HG03025 (cell line): ENCODE results near the gene AHCY.
"Not testable (repeated sequence)": the region's sequence is repeated elsewhere in the genome, so short reads cannot be mapped to it uniquely, and the experiment has no call there.

Experiments
- ATAC-seq: cut with Tn5 transposase; IDR thresholded peaks from one replicate; pipeline ENCODE4 v1.9.1; 2021; ENCODE audit warnings: mild to moderate bottlenecking, moderate library complexity; ENCODE audit not compliant: unreplicated experiment, low FRiP score

Gene AHCY

DNA sequence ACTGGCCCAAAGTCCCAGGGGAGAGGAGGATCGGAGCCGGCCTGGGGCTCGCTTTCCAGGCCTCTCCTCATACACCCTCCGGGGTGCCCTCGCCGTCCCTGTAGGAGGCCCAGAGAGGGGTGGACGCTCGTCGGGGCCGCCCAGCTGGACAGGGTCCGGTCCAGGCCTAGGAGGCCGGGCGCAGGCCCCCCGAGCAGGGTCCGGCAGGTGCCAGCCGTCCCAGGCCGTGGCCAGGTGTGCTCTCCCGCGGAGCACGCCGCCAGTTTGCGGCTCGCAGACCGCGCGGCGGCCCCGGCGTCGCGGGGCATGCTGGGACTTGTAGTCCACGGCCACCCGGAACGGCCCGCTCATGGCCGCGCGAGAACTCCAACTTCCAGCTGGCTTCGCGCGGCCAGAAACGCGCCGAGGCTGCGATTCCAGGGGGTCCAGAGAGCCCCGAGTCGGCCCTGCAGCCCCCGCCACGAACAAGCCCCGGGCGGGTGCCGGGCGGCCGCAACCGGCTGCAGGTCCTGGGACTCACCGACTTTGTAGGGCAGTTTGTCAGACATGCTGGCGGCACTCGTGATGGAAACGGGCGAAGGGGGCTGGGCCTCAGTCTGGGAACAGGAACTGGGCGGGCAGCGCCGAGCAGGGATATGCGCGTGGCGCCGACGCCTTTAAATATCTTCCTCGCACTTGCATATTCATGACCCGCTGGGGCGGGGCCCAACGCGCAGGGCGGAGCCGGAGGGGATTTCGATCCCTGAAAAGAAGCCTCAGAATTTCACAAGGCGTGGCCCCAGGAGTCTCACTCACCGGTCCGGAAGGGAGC lies at the start of gene AHCY:
TSS of gene AHCY (minus strand) at position 633 of the 811 bp plus-strand sequence. CDS start at position 548, 85 bp downstream.
- peak; percentile 81 for ATAC-seq

DNA sequence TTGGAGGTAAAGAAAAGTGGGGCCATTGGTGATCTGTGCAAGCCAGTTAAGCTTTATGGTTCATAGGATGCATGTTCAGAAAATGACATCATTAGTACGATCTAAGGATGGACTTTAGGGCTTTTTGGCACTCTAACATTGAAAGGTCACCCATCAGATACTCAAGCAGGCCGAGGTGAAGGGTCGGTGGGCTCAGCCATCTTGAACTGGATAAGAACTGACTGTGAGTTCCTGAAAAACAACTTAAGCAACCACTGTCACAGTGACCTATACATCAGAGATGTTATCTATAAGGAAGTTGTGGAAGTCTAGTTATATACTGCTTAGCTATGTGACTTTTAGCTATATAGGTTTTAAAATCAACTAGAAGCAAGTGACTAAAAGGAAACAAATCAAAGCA lies 46.9 kb upstream of the AHCY start:
- ATAC-seq: no peak

DNA sequence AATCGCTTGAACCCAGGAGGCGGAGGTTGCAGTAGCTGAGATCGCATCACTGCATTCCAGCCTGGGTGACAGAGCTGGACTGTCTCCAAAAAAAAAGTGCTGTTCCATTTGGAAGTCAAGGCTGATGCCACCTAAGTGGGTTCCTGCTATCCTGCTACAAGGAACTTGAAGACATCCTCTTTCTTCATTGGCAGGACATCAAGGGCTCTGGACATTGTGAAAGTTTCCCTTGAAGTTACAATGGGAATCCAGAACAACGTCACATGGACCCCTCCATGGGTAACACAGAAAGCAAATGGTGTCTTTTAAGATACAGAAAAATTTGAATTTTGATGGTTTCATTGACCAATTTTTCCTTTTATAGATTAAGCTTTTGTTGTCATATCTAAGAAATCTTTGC lies 44.4 kb upstream of the AHCY start:
- ATAC-seq: no peak

DNA sequence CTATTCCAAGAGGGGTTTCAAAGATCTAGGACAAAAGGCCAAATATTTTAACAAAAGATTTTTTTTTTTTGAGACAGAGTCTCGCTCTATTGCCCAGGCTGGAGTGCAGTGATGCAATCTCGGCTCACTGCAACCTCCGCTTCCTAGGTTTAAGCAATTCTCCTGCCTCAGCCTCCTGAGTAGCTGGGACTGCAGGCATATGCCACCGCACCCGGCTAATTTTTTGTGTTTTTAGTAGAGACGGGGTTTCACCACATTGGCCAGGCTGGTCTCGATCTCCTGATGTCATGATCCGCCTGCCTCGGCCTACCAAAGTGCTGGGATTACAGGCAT lies 43.3 kb upstream of the AHCY start:
- not testable (repeated sequence) for ATAC-seq

DNA sequence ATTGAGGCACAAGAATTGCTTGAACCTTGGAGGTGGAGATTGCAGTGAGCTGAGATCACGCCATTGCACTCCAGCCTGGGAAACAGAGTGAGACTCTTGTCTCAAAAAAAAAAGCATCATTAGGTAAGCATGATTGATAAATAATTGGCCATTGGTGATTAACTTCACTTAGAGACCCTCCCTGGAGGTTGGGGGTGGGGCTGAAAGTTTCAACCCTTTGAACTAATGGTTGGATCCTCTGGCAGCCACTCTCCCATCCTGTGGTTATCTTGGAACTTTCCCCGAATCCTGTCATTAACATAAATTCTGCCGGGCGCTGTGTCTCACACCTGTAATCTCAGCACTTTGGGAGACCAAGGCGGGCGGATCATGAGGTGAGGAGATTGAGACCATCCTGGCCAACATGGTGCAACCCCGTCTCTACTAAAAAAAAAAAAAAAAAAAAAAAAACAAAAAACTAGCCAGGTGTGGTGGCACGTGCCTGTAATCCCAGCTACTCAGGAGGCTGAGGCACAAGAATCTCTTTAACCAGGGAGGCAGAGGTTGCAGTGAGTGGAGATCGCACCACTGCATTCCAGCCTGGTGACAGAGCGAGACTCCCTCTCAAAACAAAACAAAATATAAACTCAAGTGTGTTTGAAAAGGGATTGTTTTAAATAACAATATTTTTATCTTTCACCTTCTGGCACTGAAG lies 42.8 kb upstream of the AHCY start:
- ATAC-seq: not testable (repeated sequence)

DNA sequence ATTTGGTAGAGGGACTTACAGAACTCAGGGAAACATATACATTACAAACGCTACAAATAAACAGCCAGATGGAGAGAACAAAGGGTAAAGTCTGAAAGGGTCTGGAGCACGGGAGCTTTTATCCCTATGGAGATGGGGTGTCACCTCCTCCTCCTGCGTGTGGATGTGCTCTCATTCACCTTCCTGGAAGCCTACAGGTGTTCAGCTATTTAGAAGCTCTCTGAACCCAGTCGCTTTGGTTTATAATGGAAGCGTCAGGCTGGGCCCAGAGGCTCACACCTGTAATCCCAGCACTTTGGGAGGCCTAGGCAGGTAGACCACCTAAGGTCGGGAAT lies 42.2 kb upstream of the AHCY start:
- ATAC-seq: no peak

DNA sequence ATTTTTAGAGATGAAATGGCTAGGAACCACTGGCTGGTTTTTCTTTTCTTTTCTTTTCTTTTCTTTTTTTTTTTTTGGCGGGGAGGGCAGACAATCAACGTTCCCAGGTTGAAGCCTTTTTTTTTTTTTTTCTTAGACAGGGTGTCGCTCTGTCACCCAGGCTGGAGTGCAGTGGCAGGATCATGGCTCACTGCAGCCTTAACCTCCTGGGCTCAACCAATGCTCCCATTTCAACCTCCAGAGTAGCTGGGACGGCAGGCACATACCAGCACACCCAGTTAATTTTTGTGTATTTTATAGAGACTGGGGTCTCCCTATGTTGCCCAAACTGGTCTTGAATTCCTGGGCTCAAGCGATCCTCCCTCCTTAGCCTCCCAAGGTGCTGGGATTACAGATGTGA lies 41.1 kb upstream of the AHCY start:
- no peak for ATAC-seq

DNA sequence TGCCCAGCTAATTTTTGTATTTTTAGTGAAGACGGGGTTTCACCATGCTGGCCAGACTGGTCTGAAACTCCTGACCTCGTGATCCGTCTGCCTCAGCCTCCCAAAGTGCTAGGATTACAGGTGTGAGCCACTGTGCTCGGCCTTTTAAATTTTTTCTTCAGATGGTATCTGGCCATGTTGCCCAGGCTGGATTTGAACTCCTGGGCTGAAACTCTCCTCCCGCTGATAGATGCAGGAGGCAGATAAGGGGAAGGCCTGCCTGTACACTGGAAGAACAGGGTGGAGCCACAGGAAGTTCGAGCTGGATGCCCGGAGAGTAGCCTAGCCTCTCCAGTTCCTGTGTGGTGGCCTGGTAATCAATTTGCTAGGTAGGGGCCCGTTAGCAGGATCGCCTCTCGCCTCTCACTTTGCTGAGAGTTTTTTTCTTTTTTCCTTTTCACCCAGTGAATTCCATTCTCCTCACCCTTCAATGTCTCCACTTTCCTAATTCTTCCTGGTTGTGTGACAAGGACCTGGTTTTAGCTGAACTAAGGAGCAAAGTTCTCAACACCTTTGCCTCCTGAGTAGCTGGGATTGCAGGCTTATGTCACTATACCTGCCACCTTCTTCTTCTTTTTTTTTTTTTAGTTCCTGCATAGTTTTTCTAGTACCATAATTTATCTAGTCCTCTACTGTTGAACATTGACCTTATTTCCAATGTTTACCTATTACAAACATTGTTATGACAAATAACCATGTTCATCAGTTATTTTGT lies 40.5 kb upstream of the AHCY start:
- ATAC-seq: no peak

DNA sequence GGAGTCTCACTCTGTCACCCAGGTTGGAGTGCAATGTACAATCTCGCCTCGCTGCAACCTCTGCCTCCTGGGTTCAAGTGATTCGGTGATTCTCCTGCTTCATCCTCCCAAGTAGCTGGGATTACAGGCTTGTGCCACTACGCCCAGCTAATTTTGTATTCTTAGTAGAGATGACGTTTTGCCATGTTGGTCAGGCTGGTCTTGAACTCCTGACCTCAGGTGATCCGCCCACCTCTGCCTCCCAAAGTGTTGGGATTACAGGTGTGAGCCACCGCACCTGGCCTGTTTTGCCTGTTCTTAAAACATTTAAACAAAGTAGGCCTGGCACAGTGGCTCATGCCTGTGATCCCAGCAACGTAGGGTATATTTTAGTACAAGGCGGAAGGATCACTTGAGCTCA lies 38.0 kb upstream of the AHCY start:
- ATAC-seq: not testable (repeated sequence)

DNA sequence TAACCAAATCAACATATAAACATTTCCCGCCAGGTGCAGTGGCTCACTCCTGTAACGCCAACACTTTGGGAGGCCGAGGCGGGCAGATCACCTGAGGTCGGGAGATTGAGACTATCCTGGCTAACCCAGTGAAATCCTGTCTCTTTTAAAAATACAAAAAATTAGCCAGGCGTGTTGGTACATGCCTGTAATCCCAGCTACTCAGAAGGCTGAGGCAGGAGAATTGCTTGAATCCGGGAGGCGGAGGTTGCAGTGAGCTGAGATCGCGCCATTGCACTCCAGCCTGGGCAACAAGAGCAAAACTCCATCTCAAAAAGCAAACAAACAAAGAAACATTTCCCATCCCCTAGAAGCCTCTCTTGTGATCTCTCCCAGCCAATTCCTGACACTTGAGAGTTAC lies 37.6 kb upstream of the AHCY start:
- ATAC-seq: not testable (repeated sequence)

DNA sequence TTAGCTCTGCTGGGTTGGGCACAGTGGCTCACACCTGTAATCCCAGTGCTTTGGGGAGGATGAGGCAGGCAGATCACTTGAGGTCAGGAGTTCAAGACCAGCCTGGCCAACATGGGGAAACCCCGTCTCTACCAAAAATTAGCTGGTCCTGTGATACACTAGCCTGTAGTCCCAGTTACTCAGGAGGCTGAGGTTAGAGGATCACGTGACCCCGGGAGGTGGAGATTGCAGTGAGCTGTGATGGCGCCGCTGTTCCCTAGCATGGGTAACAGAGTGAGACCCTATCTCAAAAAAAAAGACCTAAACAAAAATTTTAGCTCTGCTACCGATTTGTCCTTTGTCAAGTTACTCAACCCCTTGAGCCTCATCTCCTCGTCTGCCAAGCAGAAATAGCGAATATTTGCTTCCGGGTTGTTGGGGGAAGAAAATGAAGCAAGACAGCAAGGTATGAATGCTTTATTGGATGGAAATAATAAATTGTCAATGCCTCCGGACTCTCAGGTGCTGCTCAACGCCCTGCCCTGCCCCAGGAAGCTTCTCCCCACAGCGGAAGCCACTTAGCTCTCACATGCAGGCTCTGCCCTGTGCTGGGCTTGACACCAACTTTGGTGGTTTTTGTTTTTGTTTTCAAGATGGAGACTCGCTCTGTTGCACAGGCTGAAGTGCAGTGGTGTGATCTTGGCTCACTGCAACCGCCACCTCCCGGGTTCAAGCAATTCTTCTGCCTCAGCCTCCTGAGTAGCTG lies 35.0 kb upstream of the AHCY start:
- ATAC-seq: no peak

DNA sequence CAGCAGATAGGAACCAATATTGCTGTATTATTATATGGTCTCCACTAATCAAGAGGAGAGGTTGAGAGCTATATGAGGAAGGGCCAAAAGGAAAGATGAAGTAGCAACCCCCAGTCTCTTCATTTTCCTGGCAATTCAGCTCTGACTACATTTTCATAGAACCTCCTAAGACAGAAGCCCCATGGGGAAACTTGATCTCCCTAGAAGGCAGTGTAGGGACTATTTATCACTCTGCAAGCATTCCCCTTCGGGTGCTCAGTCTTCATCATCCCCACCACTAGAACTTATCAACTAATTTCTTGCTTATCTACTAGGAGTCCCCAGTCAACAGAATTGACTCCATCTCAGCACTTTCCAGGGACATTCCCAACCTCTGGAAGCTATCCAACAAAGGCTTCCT lies 34.4 kb upstream of the AHCY start:
- no peak for ATAC-seq

DNA sequence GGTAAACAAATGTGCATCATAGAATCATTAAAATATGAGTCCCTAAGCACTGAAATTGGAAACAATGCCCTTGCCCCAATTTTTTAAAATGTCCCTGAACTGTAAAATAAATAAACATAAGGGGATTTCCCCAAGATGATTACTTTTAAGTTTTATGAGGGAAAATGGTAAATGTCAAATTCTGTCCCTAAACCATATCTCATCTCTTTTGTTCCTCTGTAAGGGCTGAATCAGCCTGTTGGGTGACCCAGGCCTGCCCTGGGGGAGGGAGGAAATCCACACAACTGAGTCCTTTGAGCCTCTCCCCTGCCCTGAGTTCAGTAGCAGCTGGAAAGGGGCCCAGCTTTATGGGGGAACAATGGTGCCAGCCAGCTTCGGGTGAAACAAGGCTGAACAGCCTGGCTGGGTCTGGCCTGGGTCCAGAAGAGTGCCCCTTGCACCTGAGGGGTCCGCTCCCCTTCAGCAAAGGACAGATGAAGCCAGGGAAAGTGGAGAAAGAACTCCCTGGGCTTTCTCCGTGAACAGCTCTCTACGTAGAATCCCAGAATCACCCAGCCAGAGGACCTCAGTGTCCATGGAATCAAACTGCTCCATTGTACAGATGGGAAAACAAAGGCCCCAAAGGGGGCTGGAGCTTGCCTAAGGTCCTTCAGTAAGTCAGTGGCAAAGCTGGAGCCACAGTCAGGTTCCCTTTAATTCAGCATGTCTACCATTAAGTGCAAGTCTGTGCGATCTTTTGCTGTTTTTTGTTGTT lies 31.7 kb upstream of the AHCY start:
- ATAC-seq: no peak

DNA sequence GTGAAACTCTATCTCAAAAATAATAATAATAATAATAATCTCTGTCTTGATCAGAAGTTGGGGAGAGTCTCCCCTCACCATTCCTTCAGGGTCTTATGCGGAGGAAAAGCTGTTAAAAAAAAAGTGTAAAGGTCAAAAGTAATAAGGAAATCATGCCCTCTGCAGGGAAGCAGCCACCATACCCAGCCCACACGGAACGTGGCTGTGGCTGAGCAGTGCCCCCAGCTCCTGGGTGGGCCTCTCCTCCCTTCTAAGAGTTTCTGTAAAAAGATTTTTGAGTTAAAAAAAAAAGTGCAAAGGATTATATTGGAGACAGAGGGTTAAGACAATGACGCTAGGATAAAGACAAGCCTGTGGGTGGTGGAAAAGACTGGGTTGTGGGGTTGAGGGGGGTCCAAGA lies 30.6 kb upstream of the AHCY start:
- no peak for ATAC-seq

DNA sequence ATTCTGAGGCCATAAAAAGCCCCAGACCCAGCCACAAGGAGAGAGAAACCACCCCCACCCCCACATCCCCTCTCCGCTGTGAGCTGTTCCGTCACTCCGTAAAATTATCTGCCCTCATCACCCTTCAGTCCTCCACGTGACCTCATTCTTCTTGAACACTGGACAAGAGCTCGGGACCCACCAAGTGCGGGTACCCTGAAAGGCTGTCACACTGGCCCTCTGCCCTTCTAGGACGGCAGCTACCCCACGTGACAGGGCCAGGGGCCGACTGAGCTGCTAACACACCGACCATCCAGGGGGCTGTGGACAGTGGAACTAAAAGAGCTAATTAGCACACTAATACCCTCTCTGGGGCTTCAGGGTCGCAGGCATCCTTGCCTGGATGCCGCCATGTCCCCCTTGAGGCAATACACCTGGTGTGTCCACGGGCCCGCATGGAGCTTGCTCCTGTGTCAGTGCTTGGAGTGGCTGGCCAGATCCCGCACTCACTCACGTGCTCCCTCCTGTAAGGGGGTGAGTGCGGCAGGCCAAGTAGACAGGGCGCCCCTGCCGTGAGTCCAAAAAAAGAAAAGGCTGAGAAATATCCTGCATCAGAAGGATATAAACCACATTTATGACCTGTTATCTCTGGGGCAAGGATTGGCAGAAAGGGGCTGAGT lies 29.2 kb upstream of the AHCY start:
- no peak for ATAC-seq

DNA sequence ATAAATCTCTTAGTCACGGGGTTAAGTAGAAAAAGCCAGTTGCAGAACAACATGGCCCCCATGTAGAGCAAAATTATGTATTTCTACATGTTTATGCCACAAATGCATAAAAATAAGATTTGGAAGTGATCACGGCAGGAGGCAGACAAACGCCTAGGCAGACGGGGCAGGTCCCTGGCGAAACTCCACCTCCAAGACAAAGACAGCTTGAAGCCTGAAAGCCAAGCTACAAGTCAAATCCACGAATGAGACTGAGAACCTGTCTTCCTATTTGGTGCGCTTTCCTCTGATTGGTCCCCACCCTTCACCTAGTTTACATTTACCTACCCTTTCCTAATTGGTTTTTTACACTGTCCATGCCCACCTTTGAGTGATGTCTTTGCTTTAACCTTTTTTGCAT lies 28.7 kb upstream of the AHCY start:
- ATAC-seq: no peak

DNA sequence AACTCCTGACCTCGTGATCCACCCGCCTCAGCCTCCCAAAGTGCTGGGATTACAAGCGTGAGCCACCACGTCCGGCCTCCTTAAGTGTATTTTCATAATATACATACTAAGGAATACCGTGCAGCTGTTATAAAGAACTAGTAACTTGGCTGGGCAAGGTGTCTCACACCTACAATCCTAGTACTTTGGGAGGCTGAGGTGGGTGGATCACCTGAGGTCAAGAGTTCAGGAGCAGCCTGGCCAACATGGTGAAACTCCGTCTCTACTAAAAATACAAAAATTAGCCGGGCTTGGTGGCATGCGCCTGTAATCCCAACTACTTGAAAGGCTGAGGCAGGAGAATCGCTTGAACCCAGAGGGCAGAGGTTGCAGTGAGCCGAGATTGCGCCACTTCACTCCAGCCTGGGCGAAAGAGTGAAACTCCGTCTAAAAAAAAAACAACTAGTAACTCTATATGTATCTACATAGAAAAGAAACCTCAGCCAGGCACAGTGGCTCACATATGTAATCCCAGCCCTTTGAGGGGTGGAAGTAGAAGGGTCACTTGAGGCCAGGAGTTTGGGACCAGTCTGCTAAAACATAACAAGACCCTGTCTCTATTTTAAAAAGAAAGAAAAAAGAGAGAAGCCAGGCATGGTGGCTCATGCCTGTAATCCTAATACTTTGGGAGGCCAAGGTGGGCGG lies 27.8 kb upstream of the AHCY start:
- not testable (repeated sequence) for ATAC-seq

DNA sequence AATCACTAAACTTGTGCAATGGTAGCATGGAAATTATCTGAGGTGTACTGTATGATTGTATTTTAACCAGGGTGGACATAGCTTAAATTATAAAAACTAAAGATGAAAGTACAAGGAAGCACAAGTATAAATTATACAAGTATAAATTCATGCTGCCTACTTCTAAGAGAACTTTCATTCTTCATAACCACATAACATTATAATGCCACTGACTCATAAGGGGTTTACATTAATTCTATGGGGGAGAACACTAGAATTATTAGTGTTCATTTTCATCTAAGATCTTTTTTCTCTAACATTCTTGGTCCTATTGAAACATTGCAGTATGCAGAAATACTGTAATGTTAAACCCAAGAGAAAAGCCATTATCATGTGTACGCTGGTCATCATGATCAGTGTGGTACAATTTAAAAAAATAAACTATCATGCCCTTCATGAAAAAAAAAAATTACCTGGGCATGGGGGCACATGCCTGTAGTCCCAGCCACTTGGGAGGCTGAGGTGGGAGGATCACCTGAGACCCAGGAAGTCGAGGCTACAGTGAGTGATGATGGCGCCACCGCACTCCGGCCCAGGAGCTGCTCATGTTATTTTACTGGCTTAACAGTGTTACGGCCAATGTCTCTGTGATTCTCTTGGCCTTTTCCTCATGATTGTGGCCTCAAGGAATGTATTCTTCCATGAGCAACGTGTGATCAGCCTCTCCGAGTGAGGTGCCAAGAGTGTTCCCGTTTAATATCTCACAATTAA lies 25.9 kb upstream of the AHCY start:
- ATAC-seq: no peak
